ENCODE data around the gene ARHGAP29. TPM values are rescaled to one million over a fixed set of nuclear protein-coding genes. Genes with fewer than 3 reads are reported as not detected.

ARHGAP29 gene
- polyA plus RNA-seq, 3 donors = 0.69 to 0.98 (median 0.81) TPM

DNA sequence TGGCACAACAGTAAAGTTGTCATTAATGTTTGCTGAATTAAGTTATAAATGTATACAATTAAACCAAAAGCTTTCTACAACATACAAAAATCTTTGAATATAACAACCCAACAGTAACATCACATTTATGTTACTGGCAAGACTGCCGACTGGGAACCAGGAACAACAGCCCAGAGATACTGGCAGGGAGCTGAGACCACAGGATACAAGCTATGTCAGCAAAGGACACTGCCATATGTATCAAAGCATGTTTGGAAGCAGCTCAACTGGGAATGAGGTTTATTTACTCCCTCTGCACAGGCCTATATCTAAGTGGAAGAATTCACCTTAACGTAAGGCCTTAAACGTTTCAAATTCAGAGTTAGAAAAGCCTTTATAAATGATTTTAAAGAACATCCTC is 50.4 kb downstream of the ARHGAP29 start:
- TF ChIP-seq CTCF (IDR thresholded peaks at IDR 0.05) = no peak
- Histone ChIP-seq H3K9me3 (replicated peaks in 1 of 2; ENCODE audit: control insufficient read depth in 1 of 2, insufficient read depth in 1 of 2, low read length in 2 of 2) (no peaks in the 10 kb centered on the region), H3K4me1 (ENCODE audit: control insufficient read depth in 1 of 2, insufficient read depth in 2 of 2, low read length in 2 of 2) (no peaks in the 10 kb centered on the region), H3K9ac (ENCODE audit: insufficient read depth, low read length, poor library complexity, severe bottlenecking) (no peak overlapping the region), H3K36me3 (replicated peaks in 1 of 2; ENCODE audit: control insufficient read depth in 1 of 2, insufficient read depth in 2 of 2, low read length in 2 of 2) (no peaks in the 10 kb centered on the region), H3K79me2 (ENCODE audit: insufficient read depth, low read length) (no peaks in the 10 kb centered on the region), H4K20me1 (ENCODE audit: insufficient read depth, low read length) (no peaks in the 10 kb centered on the region), H3K27me3 (ENCODE audit: control insufficient read depth in 2 of 2, insufficient read depth in 2 of 2, low read length in 2 of 2) (peaks cover 7 to 17% of the 10 kb centered on the region in 2 donors), H2AFZ (ENCODE audit: insufficient read depth, low read depth, low read length, poor library complexity, severe bottlenecking) (no peak overlapping the region), H3K4me2 (replicated peaks; ENCODE audit: extremely low read depth, low read length, poor library complexity, severe bottlenecking) (no peak overlapping the region), H3K27ac (ENCODE audit: low read depth in 1 of 2, low read length in 2 of 2) (no peak overlapping the region), H3K4me3 (replicated peaks in 1 of 3; ENCODE audit: low read depth in 2 of 3, low read length in 3 of 3) (no peak overlapping the region)
- H3K4me1 Mint-ChIP-seq = no peaks in the 10 kb centered on the region
- no peaks in the 10 kb centered on the region for H3K9me3 Mint-ChIP-seq
- H3K27me3 Mint-ChIP-seq (ENCODE audit: low read depth in 3 of 3) = peaks cover 4 to 12% (median 5%) of the 10 kb centered on the region in 3 donors
- WGBS (ENCODE audit: insufficient coverage) = 100% methylated on average over 1 of the region's 3 CpGs
- H3K36me3 Mint-ChIP-seq = no peaks in the 10 kb centered on the region
- intact Hi-C loops (cut with micrococcal nuclease) = no loop called here
- no peak overlapping the region for H3K27ac Mint-ChIP-seq
- no peak overlapping the region for H3K4me3 Mint-ChIP-seq
- DNase-seq = no peak

- Histone ChIP-seq H3K4me1 (ENCODE audit: control insufficient read depth in 1 of 2, insufficient read depth in 2 of 2, low read length in 2 of 2) (no peaks in the 10 kb centered on the region), H2AFZ (ENCODE audit: insufficient read depth, low read depth, low read length, poor library complexity, severe bottlenecking) (no peak overlapping the region), H3K36me3 (replicated peaks in 1 of 2; ENCODE audit: control insufficient read depth in 1 of 2, insufficient read depth in 2 of 2, low read length in 2 of 2) (no peaks in the 10 kb centered on the region), H3K9ac (ENCODE audit: insufficient read depth, low read length, poor library complexity, severe bottlenecking) (no peak overlapping the region), H3K27ac (ENCODE audit: low read depth in 1 of 2, low read length in 2 of 2) (no peak overlapping the region), H3K79me2 (ENCODE audit: insufficient read depth, low read length) (no peaks in the 10 kb centered on the region), H4K20me1 (ENCODE audit: insufficient read depth, low read length) (no peaks in the 10 kb centered on the region), H3K4me2 (replicated peaks; ENCODE audit: extremely low read depth, low read length, poor library complexity, severe bottlenecking) (no peak overlapping the region), H3K4me3 (replicated peaks in 1 of 3; ENCODE audit: low read depth in 2 of 3, low read length in 3 of 3) (no peak overlapping the region), H3K27me3 (ENCODE audit: control insufficient read depth in 2 of 2, insufficient read depth in 2 of 2, low read length in 2 of 2) (peaks cover 4 to 16% of the 10 kb centered on the region in 2 donors), H3K9me3 (replicated peaks in 1 of 2; ENCODE audit: control insufficient read depth in 1 of 2, insufficient read depth in 1 of 2, low read length in 2 of 2) (no peaks in the 10 kb centered on the region)
- H3K36me3 Mint-ChIP-seq = no peaks in the 10 kb centered on the region
- no peak overlapping the region for H3K27ac Mint-ChIP-seq
- intact Hi-C loops (cut with micrococcal nuclease) = no loop called here
- 79% methylated on average over 2 of the region's 3 CpGs for WGBS (ENCODE audit: insufficient coverage)
- no peaks in the 10 kb centered on the region for H3K4me1 Mint-ChIP-seq
- TF ChIP-seq CTCF (IDR thresholded peaks at IDR 0.05) = no peak
- H3K9me3 Mint-ChIP-seq = peaks cover 0 to 3% (median 0%) of the 10 kb centered on the region in 7 donors
- DNase-seq = no peak
- peaks cover 6 to 11% (median 9%) of the 10 kb centered on the region in 3 donors for H3K27me3 Mint-ChIP-seq (ENCODE audit: low read depth in 3 of 3)
- H3K4me3 Mint-ChIP-seq = no peak overlapping the region
Measured at GRCh38 chr1:94183197-94183815, 54.1 kb downstream of the ARHGAP29 start.

Data from CD14-positive monocyte (primary cell).